HepG2 (cell line): ENCODE results near the gene TAL2. TPM values are rescaled to one million over a fixed set of nuclear protein-coding genes. Genes with fewer than 3 reads are reported as not detected.
A peak's percentile ranks its signal among the peaks of the same experiment; 100 is the strongest.

ENCODE experiments used
- BORCS8-MEF2B ChIP-seq: sonication (generic); formaldehyde crosslinking; IDR thresholded peaks from 2 replicates; pipeline ENCODE4 v1.8.0; 2022; ENCODE audit warnings: mild to moderate bottlenecking, missing genetic modification reagents
- CENPT ChIP-seq: sonication (generic); formaldehyde crosslinking; IDR thresholded peaks from 2 replicates; pipeline ENCODE4 v1.8.0; 2022; ENCODE audit warnings: low read depth, mild to moderate bottlenecking, moderate library complexity, missing genetic modification reagents
- HBP1 ChIP-seq: IDR thresholded peaks from 2 replicates; pipeline ENCODE4 v1.6.1; 2016; ENCODE audit warnings: low read depth, control low read depth
- KAT8 ChIP-seq: IDR thresholded peaks from 2 replicates; pipeline ENCODE4 v1.6.1; 2016; ENCODE audit warnings: missing genetic modification reagents, missing compliant biosample characterization
- KDM1A ChIP-seq: IDR thresholded peaks from 2 replicates; pipeline ENCODE4 v1.6.1; 2016; ENCODE audit warnings: missing compliant biosample characterization
- KDM3A ChIP-seq: IDR thresholded peaks from 2 replicates; pipeline ENCODE4 v1.6.1; 2018; ENCODE audit warnings: low read depth, missing compliant biosample characterization
- MAF1 ChIP-seq: sonication (generic); formaldehyde crosslinking; IDR thresholded peaks from 2 replicates; pipeline ENCODE4 v1.5.0; 2020; ENCODE audit warnings: missing genetic modification reagents, borderline replicate concordance
- PHF8 ChIP-seq: sonication (generic); formaldehyde crosslinking; IDR thresholded peaks from 2 replicates; pipeline ENCODE4 v1.5.0; 2020; ENCODE audit warnings: missing genetic modification reagents
- PLSCR1 ChIP-seq: sonication (generic); formaldehyde crosslinking; IDR thresholded peaks from 2 replicates; pipeline ENCODE4 v1.5.0; 2020; ENCODE audit warnings: missing genetic modification reagents, mild to moderate bottlenecking, borderline replicate concordance
- SYNCRIP ChIP-seq: fragments of 200-400 bp; formaldehyde crosslinking; IDR thresholded peaks from 2 replicates; pipeline ENCODE4 v1.6.1; 2018; ENCODE audit warnings: mild to moderate bottlenecking, low read depth, low read length; ENCODE audit not compliant: insufficient read depth
- TP53 ChIP-seq: sonication (generic); formaldehyde crosslinking; conservative IDR thresholded peaks from 2 replicates; pipeline ENCODE4 v1.4.0; 2020; ENCODE audit warnings: missing genetic modification reagents
- ZNF597 ChIP-seq: sonication (generic); formaldehyde crosslinking; IDR thresholded peaks from 2 replicates; pipeline ENCODE4 v1.5.0; 2020; ENCODE audit warnings: missing genetic modification reagents
- ZNF605 ChIP-seq: sonication (generic); formaldehyde crosslinking; IDR thresholded peaks from 2 replicates; pipeline ENCODE4 v1.8.0; 2022; ENCODE audit warnings: mild to moderate bottlenecking, missing genetic modification reagents
- polyA plus RNA-seq, 8 experiments: library from polyadenylated mRNA; depleted of rRNA in 3 of 8; stranded (reverse) in 7 of 8; unstranded in 1 of 8; fragments of >200 nt; fragmentation: Illumina TruSeq in 4 of 8; extraction: Trizol in 4 of 8; gene quantifications; 2 replicates each; pipeline versions ENCODE4 v1.2.1 to v1.2.3, GENCODE V29; 2011 to 2016; ENCODE audit warnings: low read depth in 4 of 8, missing spikeins in 1 of 8, mixed read lengths in 1 of 8; ENCODE audit not compliant: insufficient read depth in 1 of 8
- total RNA-seq, 5 experiments: library from RNA; depleted of rRNA; stranded (reverse); fragments of >200 nt; fragmentation: Illumina TruSeq; extraction: Trizol; gene quantifications; 2 replicates each; pipeline ENCODE4 v1.2.3, GENCODE V29; 2016; ENCODE audit warnings: low read depth in 1 of 5
- TF ChIP-seq, protein P1 (sequence below): sonication (generic); formaldehyde crosslinking; IDR thresholded peaks from 2 replicates; pipeline ENCODE4 v1.5.1; 2020; ENCODE audit warnings: mild to moderate bottlenecking, missing genetic modification reagents, moderate library complexity
- TF ChIP-seq, protein P2 (sequence below): sonication (generic); formaldehyde crosslinking; IDR thresholded peaks from 2 replicates; pipeline ENCODE4 v1.8.1; 2023; ENCODE audit warnings: mild to moderate bottlenecking, missing genetic modification reagents
- TF ChIP-seq, protein P3 (sequence below): sonication (generic); formaldehyde crosslinking; IDR thresholded peaks from 2 replicates; pipeline ENCODE4 v1.4.0; 2020; ENCODE audit warnings: mild to moderate bottlenecking, missing genetic modification reagents

TAL2 gene
- total and polyA plus RNA-seq, 2 of the 13 experiments (the other 11 are each of a cell fraction or from before 2014, with no cell fraction given) = 0.22 TPM; not detected in 1

DNA sequence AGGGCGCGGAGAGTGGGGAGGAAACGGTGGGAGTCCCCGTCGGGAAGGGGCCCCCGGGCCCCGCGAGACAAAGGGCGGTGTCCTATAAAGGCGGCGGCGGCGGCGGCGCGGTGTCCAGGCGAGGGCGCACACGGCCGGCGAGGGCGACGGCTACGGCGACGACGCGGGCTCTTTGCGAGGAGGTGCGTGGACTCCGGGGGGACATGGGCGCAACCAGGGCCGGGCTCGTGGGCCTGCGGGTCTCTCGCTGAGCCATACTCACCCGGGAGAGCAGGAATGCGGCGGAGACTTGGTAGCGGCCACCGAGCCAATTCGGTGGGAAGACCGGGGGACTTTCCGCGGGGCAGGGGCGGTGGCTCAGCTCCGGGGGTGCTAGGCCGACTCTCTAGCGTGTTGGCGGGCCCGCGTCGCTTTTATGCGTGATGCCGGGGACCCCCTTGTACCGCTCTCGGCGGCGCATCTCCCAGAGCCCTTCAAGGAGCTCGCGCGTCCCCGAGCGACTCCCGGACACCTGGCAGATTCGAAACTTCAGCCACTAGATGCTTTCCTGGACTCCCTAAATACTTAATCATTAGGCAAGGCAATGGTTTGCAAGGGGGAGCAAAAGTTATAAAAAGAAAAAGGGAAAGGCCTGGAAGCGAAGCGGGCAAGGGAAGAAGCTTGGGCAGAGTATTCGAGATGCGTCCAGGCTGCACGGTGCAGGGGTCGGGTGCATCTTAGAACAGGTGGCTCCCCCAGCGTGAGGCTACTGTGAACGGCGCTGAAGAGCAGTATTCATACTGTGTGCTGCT, 5.9 kb upstream of the TAL2 start (continued):
- TF ChIP-seq, protein P1, sequence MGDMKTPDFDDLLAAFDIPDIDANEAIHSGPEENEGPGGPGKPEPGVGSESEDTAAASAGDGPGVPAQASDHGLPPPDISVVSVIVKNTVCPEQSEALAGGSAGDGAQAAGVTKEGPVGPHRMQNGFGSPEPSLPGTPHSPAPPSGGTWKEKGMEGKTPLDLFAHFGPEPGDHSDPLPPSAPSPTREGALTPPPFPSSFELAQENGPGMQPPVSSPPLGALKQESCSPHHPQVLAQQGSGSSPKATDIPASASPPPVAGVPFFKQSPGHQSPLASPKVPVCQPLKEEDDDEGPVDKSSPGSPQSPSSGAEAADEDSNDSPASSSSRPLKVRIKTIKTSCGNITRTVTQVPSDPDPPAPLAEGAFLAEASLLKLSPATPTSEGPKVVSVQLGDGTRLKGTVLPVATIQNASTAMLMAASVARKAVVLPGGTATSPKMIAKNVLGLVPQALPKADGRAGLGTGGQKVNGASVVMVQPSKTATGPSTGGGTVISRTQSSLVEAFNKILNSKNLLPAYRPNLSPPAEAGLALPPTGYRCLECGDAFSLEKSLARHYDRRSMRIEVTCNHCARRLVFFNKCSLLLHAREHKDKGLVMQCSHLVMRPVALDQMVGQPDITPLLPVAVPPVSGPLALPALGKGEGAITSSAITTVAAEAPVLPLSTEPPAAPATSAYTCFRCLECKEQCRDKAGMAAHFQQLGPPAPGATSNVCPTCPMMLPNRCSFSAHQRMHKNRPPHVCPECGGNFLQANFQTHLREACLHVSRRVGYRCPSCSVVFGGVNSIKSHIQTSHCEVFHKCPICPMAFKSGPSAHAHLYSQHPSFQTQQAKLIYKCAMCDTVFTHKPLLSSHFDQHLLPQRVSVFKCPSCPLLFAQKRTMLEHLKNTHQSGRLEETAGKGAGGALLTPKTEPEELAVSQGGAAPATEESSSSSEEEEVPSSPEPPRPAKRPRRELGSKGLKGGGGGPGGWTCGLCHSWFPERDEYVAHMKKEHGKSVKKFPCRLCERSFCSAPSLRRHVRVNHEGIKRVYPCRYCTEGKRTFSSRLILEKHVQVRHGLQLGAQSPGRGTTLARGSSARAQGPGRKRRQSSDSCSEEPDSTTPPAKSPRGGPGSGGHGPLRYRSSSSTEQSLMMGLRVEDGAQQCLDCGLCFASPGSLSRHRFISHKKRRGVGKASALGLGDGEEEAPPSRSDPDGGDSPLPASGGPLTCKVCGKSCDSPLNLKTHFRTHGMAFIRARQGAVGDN (CRISPR knock-in tag) = peak; percentile 86
- TF ChIP-seq PLSCR1 (no peak), KDM3A (peak; percentile 64; the same call in 1 of the 2 replicates), KDM1A (no peak), HBP1 (CRISPR knock-in tag) (no peak), BORCS8-MEF2B (peak; percentile 70), MAF1 (no peak), KAT8 (CRISPR knock-in tag) (0 out of 2 replicates have a peak, but pooled peaks have one; percentile 26), CENPT (CRISPR knock-in tag) (peak; percentile 33; the same call in 1 of the 2 replicates), PHF8 (peak; percentile 23; the same call in 1 of the 2 replicates), ZNF597 (CRISPR knock-in tag) (no peak), ZNF605 (CRISPR knock-in tag) (peak; percentile 27; the same call in 1 of the 2 replicates), TP53 (CRISPR knock-in tag) (no peak), SYNCRIP (no peak)
- TF ChIP-seq, protein P2, sequence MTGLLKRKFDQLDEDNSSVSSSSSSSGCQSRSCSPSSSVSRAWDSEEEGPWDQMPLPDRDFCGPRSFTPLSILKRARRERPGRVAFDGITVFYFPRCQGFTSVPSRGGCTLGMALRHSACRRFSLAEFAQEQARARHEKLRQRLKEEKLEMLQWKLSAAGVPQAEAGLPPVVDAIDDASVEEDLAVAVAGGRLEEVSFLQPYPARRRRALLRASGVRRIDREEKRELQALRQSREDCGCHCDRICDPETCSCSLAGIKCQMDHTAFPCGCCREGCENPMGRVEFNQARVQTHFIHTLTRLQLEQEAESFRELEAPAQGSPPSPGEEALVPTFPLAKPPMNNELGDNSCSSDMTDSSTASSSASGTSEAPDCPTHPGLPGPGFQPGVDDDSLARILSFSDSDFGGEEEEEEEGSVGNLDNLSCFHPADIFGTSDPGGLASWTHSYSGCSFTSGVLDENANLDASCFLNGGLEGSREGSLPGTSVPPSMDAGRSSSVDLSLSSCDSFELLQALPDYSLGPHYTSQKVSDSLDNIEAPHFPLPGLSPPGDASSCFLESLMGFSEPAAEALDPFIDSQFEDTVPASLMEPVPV (CRISPR knock-in tag) = peak; percentile 65; the same call in 1 of the 2 replicates
- TF ChIP-seq, protein P3, sequence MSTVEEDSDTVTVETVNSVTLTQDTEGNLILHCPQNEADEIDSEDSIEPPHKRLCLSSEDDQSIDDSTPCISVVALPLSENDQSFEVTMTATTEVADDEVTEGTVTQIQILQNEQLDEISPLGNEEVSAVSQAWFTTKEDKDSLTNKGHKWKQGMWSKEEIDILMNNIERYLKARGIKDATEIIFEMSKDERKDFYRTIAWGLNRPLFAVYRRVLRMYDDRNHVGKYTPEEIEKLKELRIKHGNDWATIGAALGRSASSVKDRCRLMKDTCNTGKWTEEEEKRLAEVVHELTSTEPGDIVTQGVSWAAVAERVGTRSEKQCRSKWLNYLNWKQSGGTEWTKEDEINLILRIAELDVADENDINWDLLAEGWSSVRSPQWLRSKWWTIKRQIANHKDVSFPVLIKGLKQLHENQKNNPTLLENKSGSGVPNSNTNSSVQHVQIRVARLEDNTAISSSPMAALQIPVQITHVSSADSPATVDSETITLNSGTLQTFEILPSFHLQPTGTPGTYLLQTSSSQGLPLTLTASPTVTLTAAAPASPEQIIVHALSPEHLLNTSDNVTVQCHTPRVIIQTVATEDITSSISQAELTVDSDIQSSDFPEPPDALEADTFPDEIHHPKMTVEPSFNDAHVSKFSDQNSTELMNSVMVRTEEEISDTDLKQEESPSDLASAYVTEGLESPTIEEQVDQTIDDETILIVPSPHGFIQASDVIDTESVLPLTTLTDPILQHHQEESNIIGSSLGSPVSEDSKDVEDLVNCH (CRISPR knock-in tag) = no peak
